Activated CD8-positive, alpha-beta memory T cell treated with anti-CD3 and anti-CD28 coated beads, Interleukin-2, amount 50 U/mL, for 1 hour (primary cell): ENCODE measurements around the gene ZNF407.

ENCODE experiments used
- DNase-seq: peaks from one replicate; pipeline ENCODE4 v3.0.0-alpha.2; 2020; ENCODE audit errors: extremely low read depth

ZNF407 gene

DNA sequence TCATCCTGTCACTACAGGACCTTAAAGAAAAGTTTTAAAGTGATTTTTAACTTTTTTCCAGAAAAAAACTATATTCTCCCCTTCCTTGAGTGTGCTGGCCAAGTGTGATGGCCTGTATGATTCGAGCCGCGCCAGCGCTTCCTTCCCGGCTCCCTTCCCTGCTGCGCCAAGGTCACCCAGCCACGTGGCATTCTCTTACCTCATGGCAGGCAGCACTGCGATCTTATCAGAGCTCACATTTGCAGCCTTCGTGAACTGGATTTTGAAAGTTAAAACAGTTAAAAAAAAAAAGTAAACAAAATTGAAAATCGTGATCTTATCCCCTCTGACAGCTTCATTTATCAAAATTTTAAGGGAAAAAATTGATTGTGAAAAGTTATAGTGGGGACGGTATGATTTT is 331.4 kb downstream of the ZNF407 start:
- no peak for DNase-seq

DNA sequence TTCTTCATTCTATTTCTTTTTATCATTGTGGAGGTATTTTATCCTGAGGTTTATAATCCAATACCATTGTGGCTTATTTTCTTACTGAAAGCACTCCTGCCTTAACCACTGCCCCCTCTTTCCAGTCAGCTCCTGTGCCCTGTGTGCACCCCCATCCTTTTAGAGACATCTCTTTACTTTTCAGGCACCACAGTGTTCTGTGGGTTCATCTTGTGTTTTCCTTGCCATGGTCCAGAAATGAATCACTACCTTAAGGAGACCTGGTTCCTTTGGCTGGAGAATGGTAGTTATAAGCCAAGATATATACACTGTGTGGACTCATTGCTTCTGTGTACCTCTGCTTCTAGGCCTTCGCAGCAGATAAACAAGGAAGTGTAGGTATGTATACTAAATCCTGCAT is 332.9 kb downstream of the ZNF407 start:
- no peak for DNase-seq

DNA sequence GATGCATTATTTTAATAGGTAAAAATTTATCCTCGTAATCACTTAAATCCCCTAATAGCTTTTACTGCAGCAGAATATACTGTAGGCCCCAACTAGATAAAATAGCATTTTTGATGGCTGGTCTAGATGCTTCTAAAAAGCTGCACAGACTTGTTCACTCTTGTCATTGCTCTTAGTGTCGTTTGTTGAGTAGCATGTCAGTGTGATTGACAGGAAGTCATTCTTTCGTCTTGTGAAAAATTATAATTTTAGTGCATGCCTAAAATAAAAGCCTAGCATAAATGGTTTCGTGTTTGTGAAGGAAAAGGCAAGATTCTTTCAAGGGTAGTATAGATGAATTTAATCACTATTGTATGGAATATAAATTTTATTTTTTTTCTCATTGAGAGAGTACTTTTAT is 336.3 kb downstream of the ZNF407 start:
- no peak for DNase-seq

DNA sequence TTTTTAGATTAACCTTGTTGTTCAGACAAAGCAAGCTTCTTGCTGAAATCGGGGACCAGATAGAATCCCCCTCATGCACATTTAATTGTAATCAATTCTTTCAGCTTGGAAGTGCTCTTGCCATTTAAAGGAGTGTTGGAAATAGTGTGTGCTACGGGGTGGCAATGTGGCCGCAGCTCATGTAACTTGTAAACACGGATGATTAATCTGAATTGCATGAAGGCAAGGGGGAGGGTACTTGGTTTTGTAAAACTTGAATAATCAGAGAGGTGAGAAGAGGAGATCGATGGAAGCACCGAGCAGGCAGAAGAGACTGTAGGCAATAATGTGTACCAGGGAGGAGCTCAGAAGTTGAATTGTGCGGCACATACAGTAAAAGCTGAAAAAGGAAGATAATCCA is 337.8 kb downstream of the ZNF407 start:
- DNase-seq: no peak

DNA sequence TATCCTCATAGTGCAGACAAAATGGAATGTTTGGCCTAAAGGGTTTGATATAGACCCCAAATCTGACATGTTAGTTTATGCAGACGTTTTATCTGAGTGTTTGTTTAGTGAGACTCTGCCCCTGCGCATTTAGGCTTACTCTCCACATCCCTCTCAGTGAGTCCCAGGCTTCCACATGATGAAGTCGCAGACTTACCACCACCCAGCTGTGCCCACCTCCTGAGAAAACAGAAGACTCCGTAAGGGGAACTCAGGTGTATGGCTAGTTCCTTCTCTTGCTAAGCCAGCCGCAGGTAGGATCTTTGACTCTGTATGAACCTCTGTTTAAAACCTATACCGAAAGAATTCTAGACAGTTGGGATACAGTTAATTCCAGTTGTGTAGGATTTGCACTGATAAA is 338.7 kb downstream of the ZNF407 start:
- no peak for DNase-seq

DNA sequence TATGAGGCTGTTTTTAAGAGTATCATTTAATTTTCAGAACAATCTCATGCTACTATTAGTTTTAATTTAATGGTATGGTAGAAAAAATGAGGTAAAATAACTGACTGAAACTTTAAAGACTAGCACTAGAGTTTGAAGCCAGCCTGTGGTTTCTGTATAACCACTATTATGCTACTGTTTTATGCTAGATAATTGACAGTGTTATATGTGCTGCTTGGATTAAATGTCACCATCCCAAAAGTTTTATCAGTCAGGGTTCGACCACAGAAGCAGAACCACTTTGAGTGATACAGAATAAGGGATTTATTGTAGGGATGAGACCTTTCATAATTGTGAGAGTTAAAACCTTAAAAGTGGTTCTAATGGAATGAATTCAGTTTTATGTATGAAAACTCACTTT is 339.6 kb downstream of the ZNF407 start:
- no peak for DNase-seq

DNA sequence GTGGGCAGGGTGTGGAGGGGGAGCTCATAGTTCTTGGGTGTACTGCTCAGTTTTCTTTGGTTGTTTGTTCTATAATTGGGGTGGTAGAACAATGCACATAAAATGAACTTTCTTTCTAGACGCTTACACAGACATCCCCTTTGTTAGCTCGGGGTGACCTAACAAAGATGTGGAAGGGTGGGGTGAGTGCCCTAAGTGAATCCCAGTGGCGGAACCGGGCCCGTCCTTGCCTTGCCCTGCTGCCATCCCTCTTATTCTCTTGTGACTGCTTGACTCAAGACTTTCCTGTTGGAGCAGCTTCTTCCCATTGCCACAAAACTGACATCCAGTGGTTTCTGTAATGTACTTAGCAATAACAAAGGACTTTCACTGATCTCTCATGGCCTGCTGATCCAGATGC is 343.2 kb downstream of the ZNF407 start:
- DNase-seq: no peak

DNA sequence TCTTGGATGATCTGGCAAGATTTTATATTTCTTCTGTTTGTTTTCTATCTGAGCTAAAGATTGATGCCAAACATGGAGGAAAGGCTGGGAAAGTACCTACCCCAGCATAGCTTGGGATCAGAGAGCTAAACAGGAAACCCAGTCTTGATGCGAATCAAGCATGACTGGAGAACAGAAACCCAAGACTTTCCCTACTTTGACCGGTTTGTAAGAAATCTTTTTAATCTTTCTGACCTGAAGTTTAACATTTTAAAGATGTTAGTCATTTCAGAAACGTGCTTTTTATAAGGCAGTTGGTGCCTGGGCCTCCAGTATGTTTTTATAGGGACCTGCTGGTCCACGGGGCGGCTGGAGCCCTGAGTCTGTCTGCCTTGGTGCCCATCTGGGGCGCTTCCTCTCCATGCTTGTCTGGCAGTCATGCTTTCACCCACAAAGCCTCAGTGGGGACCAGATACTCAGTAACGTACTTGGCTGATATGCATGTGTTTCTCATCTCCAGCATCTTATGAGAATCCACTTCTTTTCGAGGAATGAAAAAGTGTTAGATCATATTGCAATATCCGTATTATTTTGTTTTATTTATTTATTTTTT is 344.7 kb downstream of the ZNF407 start:
- no peak for DNase-seq

DNA sequence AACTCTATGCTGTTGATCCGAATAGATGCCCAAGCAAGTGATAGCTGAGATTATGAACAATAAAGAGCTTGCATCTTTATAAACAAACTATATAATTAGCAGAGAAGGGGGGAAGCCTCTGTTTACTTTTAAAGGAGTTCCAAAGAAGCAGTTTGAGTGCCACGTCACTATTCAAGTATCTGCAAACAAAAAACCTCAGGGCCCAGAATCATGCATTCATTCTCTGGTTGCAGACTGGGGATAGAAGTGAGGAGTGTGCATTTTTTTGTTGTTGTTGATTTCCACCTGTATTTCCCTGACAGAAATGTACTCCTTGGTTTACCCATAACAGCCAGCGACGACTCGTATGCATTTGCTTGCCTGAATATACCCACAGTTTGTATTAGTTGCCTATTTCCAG is 347.0 kb downstream of the ZNF407 start:
- DNase-seq: no peak

DNA sequence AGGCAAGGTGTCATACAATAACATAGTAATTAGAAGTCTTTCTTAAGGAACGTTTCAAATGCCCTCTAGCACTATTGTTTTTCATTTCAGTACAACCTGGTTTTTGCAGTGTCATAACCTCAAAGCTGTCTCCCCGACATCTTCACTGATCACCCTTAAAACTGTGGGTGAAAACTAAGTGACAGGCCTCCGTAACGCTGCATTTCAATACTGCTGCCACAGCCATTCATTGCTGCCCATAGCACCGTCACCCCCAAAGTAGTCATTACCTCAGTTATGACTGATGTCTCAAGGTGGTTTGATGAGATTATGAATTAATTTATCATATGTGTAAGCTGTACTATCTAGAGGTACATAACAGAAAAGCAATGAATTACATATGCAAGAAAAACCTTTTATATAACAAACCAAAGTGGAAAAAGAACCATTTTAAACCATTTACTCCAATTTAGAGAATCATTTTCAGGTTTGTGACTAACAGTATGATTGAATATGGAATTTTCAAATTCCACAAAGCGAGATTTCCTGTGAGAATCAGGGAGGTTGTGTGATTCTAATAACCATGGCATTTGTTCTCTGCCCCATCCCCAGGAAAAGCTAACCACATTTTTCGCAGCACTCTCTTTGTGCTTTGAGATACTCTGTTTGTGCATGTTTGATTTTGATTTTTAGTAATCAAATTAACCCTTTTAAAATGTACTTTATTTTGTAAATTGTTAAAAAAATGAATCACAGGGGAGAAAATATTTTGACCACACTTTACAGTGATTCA is 348.3 kb downstream of the ZNF407 start:
- DNase-seq: no peak

DNA sequence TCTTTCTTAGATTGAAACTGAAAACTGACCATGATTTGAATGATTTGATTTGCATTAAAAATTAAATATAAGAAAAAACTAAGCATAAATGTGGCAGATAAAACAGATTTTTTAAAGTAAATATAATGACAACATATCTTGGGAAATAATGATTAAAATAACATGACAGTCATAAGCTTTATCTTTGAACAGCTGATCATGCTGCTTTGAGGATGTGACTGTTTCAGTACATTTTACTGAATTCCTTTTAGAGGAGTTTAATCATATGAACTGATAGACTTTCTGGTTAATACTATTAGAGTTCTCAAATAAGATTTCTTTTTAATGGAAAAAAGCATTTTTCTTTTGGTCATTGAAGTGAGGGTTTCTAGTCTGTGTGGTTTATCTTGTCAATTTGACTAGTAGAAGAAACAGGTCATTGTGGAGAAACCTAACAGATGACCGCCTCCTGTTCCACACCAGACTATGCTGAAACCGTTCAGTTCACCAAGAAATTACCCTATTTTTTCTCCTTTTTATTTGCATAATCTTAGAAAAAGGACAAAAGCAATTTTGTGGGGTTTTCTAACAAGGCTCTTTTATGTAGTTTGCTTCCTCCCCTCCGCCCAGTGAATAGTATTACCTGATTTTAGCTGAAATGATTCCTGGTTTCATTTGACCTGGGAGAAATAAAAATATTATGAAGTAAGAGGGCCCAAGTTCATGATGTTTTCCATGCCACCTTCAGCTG is 349.1 kb downstream of the ZNF407 start:
- no peak for DNase-seq

DNA sequence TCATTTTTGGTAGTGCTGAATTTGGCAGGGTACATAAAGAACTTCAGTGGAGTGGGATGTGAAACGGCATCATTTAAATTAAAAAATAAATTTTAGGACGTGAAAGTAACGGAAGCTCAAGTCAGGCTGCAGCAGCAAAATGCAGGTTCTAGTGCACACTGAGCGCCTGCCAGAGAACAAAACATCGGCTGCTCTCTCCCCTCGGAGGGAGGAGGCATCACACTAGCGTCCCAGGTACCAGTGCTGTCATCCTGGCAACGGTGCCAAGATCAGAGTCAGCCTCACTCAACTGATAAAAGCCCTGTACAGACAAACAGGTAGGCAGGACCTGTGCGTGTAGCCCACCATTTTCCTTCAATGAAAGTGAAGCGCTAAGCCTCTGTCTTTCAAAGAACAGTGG is 349.7 kb downstream of the ZNF407 start:
- no peak for DNase-seq

DNA sequence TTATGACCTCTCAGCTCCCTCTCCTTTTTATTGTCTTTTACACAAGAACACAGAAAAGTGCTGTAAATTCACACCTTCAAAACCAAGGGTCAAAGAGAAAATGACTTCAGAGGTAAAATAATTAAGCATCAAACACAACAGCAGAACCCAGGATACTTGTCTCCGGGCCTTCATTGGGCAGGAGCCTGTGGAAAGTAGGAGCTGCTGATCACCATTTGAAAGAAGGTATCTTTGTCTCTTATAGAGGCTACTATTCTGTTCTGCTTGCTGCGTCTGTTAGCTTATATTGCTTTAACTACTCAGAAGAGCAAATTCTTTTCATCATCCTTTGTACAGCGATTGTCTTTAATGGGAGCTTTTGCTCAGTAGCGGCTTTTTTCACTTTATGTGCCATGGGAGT is 350.2 kb downstream of the ZNF407 start:
- DNase-seq: no peak

DNA sequence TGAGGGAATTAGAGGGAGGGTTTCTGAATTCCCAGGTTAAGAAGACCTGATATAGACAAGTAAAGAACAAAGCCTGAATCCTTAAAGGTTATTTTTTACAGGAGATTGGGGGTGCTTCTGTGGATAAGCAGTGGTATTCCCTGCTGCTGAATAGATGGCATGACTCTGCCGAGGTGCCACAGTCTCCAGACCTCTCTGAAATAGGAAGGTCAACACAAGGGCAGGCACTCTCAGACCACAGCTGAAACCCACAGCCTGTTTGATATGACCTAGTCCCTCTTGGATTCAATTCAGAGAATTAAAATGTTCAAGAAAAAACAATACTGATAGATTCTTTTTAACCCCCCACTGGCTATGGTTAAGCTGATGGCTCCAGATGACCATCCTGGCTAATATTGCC is 351.9 kb downstream of the ZNF407 start:
- no peak for DNase-seq

DNA sequence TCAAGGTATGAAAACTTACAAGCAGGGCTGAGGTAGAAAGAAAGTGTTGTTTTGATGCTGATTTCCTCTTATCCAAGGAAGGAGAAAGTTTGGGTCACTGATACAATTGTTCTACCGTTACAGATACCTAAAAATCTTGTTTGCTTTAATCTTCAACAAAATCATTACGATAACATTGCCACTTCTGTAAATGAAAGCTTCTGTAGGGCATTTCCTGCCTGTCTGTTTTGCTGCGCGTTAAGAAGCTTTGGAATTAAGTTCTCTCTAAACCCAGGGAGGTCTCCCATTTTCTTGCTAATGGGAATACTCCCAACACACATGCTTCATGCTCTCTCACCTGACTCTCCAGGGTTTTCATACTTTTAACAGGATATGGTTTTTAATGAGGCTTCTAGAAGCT is 352.8 kb downstream of the ZNF407 start:
- DNase-seq: no peak

DNA sequence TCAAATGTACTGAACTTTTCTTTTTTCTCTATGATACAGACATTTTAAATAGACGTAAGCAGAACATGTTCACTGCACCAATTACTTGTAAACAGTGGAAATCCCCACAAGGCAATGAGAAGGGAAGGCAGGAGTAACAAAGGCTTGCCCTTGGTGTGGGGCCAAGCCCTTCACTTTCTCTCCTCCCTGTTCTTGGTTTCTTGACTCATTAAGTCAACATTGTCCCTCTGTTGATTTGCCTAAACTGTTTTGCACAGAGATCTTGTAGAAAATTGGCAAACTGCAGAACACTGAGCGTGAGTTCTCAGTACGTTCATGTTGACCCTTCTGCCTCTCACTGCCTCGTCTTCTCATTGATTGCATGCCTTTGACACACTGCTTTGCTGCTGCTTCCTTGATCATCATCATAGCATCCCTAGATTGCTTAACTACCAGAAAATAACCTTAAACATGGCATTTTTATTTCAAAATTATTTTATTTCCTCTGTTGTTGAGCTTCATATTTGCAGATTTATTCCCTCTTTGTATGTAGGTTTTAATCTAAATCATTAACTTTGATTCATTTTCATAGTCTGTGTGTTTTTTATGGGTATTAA is 353.6 kb downstream of the ZNF407 start:
- DNase-seq: no peak

DNA sequence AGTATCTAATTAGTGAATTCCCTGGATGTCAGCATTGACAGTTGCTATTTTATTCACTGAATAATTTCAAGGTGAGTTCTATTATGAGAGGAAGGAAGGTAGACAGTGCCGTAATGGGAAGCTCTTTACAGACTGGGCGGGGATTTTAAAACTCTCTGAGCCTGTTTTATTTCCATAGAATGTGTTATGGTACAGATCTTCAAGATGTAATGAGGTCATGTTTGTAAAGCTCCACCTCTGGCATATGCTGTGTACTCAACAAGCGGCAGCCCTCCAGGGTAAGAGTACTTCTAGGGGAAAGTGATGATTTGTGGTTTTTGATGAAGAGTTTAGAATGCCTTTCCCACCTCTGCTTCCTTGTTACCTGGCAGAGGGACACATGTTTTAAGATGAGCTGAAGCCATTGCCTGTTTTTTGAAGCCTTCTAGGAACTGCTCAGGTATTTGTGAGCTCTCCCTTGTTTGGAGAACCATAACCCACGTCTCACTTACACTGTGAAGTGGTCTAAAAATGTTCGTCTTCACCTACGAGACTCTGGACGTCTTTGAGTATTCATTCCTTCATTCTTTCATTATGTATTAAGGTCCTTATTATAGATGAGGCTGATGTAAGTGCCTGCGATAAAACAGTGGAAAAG is 360.0 kb downstream of the ZNF407 start:
- no peak for DNase-seq

DNA sequence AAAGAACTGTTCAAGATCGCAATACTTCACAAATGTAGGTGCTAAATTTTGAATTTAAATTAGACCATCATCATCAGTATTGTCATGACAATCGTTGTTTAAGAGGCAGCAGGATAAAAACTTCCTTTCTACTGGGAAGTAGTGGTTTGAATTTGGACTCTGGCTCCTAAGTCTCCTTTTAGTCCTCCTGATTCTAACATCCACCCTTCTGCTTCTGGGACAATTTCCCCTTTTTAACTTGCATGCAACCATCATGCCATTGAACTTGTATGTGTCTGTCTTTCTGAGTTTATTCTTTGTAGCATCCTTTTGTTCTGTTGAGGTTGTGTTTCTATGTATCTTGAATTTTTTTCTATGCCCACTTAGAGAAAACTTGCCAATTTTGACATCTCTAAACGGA is 361.5 kb downstream of the ZNF407 start:
- DNase-seq: no peak

DNA sequence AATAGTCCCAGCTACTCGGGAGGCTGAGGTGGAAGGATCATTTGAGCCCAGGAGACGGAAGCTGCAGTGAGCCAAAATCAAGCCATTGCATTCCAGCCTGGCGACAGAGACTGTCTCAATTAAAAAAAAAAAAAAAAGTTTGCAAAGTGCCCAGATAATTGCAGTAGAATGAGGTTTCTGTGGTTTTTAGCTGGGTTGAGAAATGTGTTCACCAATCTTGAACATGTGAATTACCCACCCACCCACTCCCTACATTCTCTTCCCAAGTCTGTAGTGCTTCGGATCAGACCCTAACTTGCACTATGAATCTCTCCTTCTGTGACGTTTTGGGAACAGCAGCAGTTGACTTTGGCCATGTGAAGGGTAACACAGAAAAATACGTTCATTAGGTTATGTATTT is 363.9 kb downstream of the ZNF407 start:
- DNase-seq: no peak

DNA sequence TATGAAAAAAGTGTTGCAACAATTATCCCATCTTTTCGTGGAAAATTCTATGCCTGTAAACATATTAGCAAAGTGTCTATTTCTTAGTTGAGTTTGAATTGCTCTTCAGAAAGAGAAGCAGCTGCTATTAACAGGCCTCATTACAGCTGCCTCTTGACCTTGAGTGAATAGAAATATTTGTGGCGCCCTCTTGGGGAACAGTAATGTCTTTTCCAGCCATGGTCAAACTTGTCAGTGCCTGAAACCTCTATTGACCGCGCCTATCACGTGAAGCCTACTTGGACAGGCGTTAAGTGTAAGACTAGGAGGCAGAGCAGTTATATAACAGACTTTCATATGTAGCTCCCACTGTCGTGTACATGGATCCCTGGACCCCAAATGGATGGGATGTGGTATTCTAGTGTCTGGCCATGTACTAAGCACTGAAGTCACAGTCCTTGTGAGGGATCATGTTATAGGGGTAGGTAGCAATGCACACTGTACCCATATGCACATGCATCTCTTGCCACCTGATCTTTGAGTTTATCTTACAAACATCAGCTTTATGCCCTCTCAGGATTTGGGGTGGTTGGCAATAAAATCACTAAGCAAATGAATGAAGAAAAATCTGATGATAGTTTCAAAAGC is 366.3 kb downstream of the ZNF407 start:
- DNase-seq: no peak

DNA sequence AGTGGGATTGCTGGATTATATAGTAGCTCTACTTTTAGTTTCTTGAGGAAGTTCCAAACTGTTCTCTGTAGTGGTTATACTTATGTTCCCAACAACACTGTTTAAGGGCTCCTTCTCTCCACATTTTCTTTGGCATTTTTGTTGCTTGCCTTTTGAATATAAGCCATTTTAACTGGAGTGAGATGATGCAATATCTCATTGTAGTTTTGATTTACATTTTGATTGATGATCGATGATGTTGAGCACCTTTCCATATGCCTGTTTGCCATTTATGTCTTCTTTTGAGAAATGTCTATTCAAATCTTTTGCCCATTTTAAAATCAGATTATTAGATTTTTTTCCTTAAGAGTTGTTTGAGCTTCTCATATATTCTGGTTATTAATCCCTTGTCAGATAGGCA is 368.0 kb downstream of the ZNF407 start:
- DNase-seq: no peak

DNA sequence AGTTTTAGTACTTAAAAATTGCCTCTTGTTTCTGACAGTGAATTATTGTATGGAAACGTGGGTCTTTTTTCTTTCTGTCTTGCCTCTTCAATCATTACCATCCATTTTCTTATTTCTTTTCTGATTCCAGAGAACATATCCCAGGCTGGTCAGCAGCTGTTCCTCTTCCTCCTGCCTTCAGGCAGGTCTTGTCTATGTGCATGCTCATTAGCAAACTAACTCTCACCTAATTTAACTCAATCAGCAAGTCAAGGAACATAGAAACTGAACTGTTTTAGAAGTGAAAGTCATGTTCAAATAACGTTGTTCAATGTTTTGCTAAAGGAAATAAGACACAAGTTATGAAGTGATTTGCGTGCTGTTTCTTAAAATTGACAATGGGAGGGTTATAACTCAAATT is 369.8 kb downstream of the ZNF407 start:
- no peak for DNase-seq
